ENCODE data around the gene RSPH9.
A peak's percentile ranks its signal among the peaks of the same experiment; 100 is the strongest.

RSPH9 gene, protein sequence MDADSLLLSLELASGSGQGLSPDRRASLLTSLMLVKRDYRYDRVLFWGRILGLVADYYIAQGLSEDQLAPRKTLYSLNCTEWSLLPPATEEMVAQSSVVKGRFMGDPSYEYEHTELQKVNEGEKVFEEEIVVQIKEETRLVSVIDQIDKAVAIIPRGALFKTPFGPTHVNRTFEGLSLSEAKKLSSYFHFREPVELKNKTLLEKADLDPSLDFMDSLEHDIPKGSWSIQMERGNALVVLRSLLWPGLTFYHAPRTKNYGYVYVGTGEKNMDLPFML

DNA sequence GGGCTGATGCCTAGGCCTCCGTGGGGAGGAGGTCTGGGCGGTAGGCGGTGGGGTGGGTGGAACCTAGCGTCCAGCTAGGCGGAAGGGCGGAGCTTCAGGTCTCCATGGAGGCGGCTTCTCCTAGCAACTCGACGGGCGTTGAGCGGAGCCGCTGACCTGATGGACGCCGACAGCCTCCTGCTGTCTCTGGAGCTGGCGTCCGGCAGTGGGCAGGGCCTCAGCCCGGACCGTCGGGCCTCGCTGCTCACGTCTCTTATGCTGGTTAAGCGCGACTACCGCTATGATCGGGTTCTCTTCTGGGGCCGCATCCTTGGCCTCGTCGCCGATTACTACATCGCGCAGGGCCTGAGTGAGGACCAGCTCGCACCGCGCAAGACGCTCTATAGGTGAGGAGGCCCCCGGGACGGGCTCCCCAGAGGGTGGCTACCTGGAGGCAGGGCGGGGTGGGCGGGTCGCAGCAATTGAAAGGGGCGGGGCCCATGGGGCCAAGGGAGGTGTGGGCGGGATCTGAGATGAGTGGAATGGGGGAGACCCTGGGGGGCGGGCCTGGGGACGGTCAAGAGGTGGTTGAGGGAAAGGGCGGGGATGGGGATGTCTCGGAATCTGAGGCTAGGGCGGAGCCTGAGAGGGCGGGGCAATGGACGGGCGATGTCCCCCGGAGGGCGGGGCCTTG is at the start of gene RSPH9:
Gene RSPH9, plus strand, starts transcription at position 97 of the 673 bp plus-strand sequence. Its CDS starts 63 bp downstream, at position 160.
- FAIRE-seq = no peak

GRCh38 chr6:43600595-43600994 is 44.2 kb upstream of the RSPH9 start:
- FAIRE-seq = no peak

DNA sequence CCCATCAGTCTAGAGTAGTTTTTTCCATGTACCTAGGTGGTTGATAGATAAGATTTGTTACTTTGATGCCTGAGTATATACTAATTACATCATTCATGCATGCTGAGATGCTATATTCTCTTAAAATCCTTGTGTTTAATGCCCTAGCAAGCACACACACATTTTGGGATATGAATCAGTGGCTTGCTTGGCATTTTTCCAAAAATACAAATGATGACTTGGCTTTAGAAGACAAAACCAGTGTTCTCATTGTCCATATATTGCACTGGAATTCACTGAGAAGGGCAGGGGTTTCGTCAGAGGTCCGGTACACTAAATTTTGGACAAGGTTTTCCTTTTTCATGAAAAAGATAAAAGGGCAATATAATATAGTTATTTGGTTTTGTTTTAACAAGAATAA is 40.7 kb upstream of the RSPH9 start:
- FAIRE-seq = no peak

GRCh38 chr6:43606019-43606418 is 38.8 kb upstream of the RSPH9 start:
- no peak for FAIRE-seq

- FAIRE-seq = peak; percentile 42
Observed at GRCh38 chr6:43608310-43608763, 36.5 kb upstream of the RSPH9 start.

GRCh38 chr6:43608807-43609206 is 36.0 kb upstream of the RSPH9 start:
- no peak for FAIRE-seq

GRCh38 chr6:43609402-43609801 is 35.4 kb upstream of the RSPH9 start:
- FAIRE-seq = no peak

DNA sequence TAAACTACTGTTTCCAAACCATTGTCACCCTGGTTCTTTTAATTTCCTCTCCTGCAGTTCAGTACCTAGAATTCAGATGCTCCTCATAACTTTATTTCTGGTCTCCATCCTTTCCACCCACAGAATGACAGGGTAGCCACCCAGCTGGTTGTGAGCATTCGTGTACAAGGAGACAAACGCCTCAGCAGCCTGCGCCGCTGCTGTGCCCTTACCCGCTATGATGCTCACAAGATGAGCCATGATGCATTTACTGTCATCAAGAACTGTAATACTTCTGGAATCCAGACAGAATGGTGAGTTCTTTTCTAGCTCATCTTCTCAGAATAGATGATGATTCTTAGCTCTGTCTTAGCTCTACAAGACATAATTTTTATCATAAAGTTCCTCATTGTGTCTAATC is 34.4 kb upstream of the RSPH9 start:
- no peak for FAIRE-seq

- no peak for FAIRE-seq
Observed at GRCh38 chr6:43613721-43614395, 31.0 kb upstream of the RSPH9 start.

DNA sequence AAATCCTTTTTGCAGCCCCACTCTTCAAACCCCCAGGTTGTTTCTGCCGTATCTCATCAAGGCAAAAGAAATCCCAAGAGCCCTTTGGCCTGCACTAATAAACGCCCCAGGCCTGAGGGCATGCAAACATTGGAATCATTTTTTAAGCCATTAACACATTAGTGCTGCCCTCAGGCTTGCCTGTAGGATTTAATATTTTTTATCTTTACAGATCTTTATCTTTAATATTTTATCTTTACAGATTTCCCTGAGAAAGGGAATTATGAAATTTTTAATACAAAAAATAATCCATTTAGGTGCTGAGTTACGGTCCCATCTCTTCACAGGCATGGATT is 30.5 kb upstream of the RSPH9 start:
- no peak for FAIRE-seq

DNA sequence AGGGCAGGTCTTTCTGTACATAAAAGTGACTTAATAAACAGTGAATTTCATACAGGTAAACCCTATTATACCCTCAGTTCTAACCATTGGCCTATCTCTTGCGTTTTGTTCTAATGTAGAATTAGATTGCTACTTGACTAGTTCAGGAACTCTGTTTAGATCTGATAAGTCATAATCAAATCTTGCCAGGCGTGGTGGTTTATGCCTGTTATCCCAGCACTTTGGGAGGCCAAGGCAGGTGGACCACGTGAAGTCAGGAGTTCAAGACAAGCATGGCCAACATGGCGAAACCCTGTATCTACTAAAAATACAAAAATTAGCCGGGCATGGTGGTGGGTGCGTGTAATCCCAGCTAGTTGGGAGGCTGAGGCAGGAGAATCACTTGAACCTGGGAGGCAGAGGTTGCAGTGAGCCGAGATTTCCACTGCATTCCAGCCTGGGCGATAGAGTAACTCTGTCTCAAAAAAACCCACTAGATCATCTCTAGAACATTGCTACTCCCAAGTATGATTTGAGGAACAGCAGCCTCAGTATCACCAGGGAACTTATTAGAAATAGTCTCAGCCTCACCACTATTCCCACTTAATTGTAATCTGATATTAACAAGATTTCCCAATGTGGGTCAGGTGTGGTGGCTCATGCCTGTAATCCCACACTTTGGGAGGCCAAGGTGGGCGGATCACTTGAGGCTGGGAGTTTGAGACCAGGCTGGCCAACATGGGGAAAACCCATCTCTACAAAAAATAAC is 27.9 kb upstream of the RSPH9 start:
- no peak for FAIRE-seq

DNA sequence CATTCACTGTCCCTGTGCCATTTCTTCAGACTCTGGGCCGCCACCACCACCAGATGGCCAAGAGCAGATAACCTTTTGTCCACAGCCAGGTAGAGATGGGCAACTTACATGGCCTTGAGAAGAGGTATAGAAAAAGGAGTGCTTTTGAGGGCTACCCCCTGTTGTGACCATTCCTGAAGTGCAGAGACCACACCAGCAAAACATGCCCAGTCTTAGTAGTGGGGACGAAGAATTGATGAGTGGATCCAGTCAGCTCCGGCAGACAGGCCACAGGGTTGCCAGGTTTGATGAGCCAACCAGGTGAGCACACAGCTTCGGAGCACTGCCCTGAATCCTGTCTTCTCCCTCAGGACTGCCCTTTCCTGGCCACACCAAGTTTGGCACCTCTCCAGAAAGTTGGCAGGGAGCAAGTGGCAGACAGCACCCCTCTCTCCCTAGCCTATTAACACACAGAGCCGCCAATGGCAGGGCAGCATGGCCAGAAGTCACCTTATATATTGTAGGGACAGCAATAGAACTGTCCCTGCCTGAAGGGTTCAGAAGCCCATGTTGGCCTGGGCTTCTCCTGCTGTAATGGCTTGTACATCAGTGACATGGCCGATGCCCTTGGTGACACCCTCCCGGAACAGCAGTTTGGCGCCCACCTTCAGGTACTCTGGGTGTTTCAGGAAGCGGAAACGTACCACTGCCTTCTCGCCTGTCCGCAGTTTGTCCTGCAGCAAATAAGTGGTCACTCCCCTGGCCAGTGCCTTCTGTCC is 23.6 kb upstream of the RSPH9 start:
- FAIRE-seq = no peak

DNA sequence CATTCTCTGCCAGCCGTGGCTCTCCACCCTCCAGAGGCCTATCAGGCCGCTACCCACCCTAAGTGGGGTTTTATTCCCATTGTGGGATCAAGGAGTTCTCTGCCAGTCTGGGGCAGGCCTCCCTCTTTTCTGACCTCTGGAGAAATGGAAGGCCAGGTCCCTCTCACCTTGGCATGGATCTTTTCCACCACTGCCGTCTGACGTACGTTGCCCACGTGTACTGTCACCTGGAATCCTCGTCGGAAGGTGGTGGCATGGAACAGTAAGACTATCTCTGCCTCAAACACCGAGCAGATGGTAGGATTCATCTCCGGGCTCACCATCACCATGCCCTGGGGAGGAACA is 23.0 kb upstream of the RSPH9 start:
- FAIRE-seq = no peak

- no peak for FAIRE-seq
Observed at GRCh38 chr6:43622541-43622940, 22.3 kb upstream of the RSPH9 start.

- FAIRE-seq = no peak
Observed at GRCh38 chr6:43623880-43624785, 20.7 kb upstream of the RSPH9 start.

DNA sequence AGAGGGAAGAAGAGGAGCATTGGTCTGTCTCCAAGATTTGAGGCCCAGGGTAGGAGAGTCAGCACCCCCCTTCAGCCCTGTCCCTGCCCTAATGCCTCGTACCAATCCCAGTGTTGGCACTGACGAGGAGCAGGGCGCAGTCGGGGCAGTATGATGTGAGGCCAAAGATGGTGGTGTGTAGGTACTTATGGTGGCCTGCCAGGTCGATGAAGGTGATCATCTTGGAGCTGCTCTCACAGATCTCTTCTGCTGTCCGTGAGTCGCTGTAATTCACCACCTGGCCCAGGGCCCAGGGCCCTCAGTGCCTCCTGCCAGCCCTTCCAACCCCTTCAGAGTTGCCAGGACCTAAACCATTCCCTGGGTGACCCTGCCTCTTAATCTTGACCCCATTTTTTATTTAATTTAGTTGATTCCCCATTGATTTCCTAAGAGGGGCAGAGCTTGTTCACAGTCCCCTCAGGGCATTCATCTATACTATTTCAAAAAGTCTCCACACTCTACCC is 20.0 kb upstream of the RSPH9 start:
- FAIRE-seq = no peak

GRCh38 chr6:43625393-43625992 is 19.3 kb upstream of the RSPH9 start:
- no peak for FAIRE-seq

- FAIRE-seq = no peak
Observed at GRCh38 chr6:43627008-43627825, 17.6 kb upstream of the RSPH9 start.

- no peak for FAIRE-seq
Observed at GRCh38 chr6:43628393-43629103, 16.3 kb upstream of the RSPH9 start.

Measured in TTC549 (cell line).